Ramos (cell line): ENCODE results near the gene DYNLT4.

Source experiments
- in situ Hi-C: fragments of 300-500 bp; cut with MboI; formaldehyde crosslinking; loops from one replicate; pipeline ENCODE4 v1.14.3; 2022; ENCODE audit warnings: low sequenced_read_pairs; ENCODE audit not compliant: unreplicated experiment

DYNLT4 gene

GRCh38 chr1:44829506-44830384, 22.6 kb upstream of the DYNLT4 start:
- in situ Hi-C loops, result loop anchor here (10.0 kb wide), 1 partner anchor 465 kb away; no protein-coding TSS in a partner anchor

GRCh38 chr1:44828841-44829440, 21.8 kb upstream of the DYNLT4 start:
- in situ Hi-C loops, result no loop called here

- in situ Hi-C loops, result no loop called here
Measured at GRCh38 chr1:44828003-44828651, 21.0 kb upstream of the DYNLT4 start.

- in situ Hi-C loops, result no loop called here
Measured at GRCh38 chr1:44827197-44828002, 20.2 kb upstream of the DYNLT4 start.

GRCh38 chr1:44826375-44827196, 19.4 kb upstream of the DYNLT4 start:
- in situ Hi-C loops, result no loop called here

GRCh38 chr1:44824392-44824791, 17.2 kb upstream of the DYNLT4 start:
- in situ Hi-C loops, result loop anchor here (25.0 kb wide), 1 partner anchor 688 kb away; the partner anchor contains the start of genes CCDC163, MMACHC and PRDX1

GRCh38 chr1:44822981-44823451, 15.9 kb upstream of the DYNLT4 start:
- in situ Hi-C loops, result loop anchor here (25.0 kb wide), 1 partner anchor 689 kb away; the partner anchor contains the start of genes CCDC163, MMACHC and PRDX1

- in situ Hi-C loops, result loop anchor here (25.0 kb wide), 1 partner anchor 690 kb away; the partner anchor contains the start of genes CCDC163, MMACHC and PRDX1
Measured at GRCh38 chr1:44822131-44822701, 15.1 kb upstream of the DYNLT4 start.

- in situ Hi-C loops, result loop anchor here (25.0 kb wide), 1 partner anchor 691 kb away; the partner anchor contains the start of genes CCDC163, MMACHC and PRDX1
Measured at GRCh38 chr1:44821240-44821715, 14.1 kb upstream of the DYNLT4 start.

- in situ Hi-C loops, result loop anchor here (25.0 kb wide), 1 partner anchor 692 kb away; the partner anchor contains the start of genes CCDC163, MMACHC and PRDX1
Measured at GRCh38 chr1:44820328-44821239, 13.4 kb upstream of the DYNLT4 start.

- in situ Hi-C loops, result loop anchor here (5.0 to 25.0 kb wide), 2 partner anchors 87 to 693 kb away; partner anchors contain the start of genes CCDC163, MMACHC, PRDX1 and RNU5D-1
Measured at GRCh38 chr1:44819608-44820327, 12.6 kb upstream of the DYNLT4 start.

- in situ Hi-C loops, result loop anchor here (5.0 to 25.0 kb wide), 2 partner anchors 87 to 693 kb away; partner anchors contain the start of genes CCDC163, MMACHC, PRDX1 and RNU5D-1
Measured at GRCh38 chr1:44819196-44819607, 12.1 kb upstream of the DYNLT4 start.

- in situ Hi-C loops, result loop anchor here (5.0 to 25.0 kb wide), 2 partner anchors 86 to 694 kb away; partner anchors contain the start of genes CCDC163, MMACHC, PRDX1 and RNU5D-1
Measured at GRCh38 chr1:44817771-44818495, 10.8 kb upstream of the DYNLT4 start.

GRCh38 chr1:44817307-44817706, 10.2 kb upstream of the DYNLT4 start:
- in situ Hi-C loops, result loop anchor here (5.0 to 25.0 kb wide), 2 partner anchors 85 to 695 kb away; partner anchors contain the start of genes CCDC163, MMACHC, PRDX1 and RNU5D-1

GRCh38 chr1:44815926-44816325, 8.8 kb upstream of the DYNLT4 start:
- in situ Hi-C loops, result loop anchor here (5.0 to 25.0 kb wide), 2 partner anchors 84 to 696 kb away; partner anchors contain the start of genes CCDC163, MMACHC, PRDX1 and RNU5D-1
